SK-N-MC (cell line): ENCODE results near the gene INSIG1.

Source experiments
- DNase-seq: peaks from one replicate; pipeline ENCODE4 v3.0.0-alpha.2; 2011; ENCODE audit warnings: low read depth, low spot score
- H3K27ac ChIP-seq: fragments of 200-600 bp; sonication (generic); 2 replicates; pipeline ENCODE4 v1.5.1; 2016; ENCODE audit warnings: mixed run types
- H3K36me3 ChIP-seq: fragments of 200-600 bp; sonication (generic); 2 replicates; pipeline ENCODE4 v1.6.1; 2017; ENCODE audit warnings: antibody characterized with exemption, low read length, mixed read lengths; ENCODE audit not compliant: insufficient read depth
- H3K4me3 ChIP-seq: fragments of 200-600 bp; sonication (generic); 2 replicates; pipeline ENCODE4 v1.5.1; 2016
- H3K9ac ChIP-seq: fragments of 200-600 bp; sonication (generic); 2 replicates; pipeline ENCODE4 v1.8.0; 2017; ENCODE audit warnings: mixed run types, mixed read lengths; ENCODE audit not compliant: insufficient read length
- H3K9me3 ChIP-seq: fragments of 200-600 bp; sonication (generic); 2 replicates; pipeline ENCODE4 v1.6.1; 2017; ENCODE audit warnings: low read depth, mild to moderate bottlenecking, antibody characterized with exemption, low read length, moderate library complexity, mixed read lengths
- EZH2 ChIP-seq: fragments of 200-600 bp; sonication (generic); IDR thresholded peaks from one replicate; pipeline ENCODE4 v1.6.1; 2017; ENCODE audit warnings: antibody characterized with exemption
- FOXP2 ChIP-seq: optimal IDR thresholded peaks from 2 replicates; pipeline ENCODE3; 2011; ENCODE audit warnings: mild to moderate bottlenecking, moderate library complexity; ENCODE audit not compliant: insufficient read depth; ENCODE audit errors: extremely low read length, control extremely low read depth
- POLR2AphosphoS5 ChIP-seq: IDR thresholded peaks from 2 replicates; pipeline ENCODE4 v1.6.1; 2012; ENCODE audit warnings: mild to moderate bottlenecking, low read depth, low read length, borderline replicate concordance

Gene INSIG1

GRCh38 chr7:155322530-155322929 lies 24.9 kb downstream of the INSIG1 start:
- Histone ChIP-seq H3K4me3 (no peak overlapping the region), H3K27ac (no peak overlapping the region), H3K36me3 (no peaks in the 10 kb centered on the region), H3K9me3 (no peaks in the 10 kb centered on the region), H3K9ac (no peak overlapping the region)
- no peak for TF ChIP-seq POLR2AphosphoS5
- TF ChIP-seq EZH2, result no peak
- TF ChIP-seq FOXP2, result no peak
- DNase-seq, result no peak

- no peaks in the 10 kb centered on the region for H3K36me3 ChIP-seq
- no peak for DNase-seq
- no peak overlapping the region for H3K4me3 ChIP-seq
- no peak overlapping the region for H3K27ac ChIP-seq
- no peak overlapping the region for H3K9ac ChIP-seq
- no peaks in the 10 kb centered on the region for H3K9me3 ChIP-seq
- no peak for TF ChIP-seq EZH2
- TF ChIP-seq FOXP2, result no peak
- no peak for TF ChIP-seq POLR2AphosphoS5
Observed at GRCh38 chr7:155323001-155323638, 25.4 kb downstream of the INSIG1 start.

GRCh38 chr7:155324012-155324917 lies 26.6 kb downstream of the INSIG1 start:
- H3K27ac ChIP-seq, result no peak overlapping the region
- TF ChIP-seq FOXP2, result no peak
- no peak for TF ChIP-seq EZH2
- TF ChIP-seq POLR2AphosphoS5, result no peak
- no peak for DNase-seq
- no peaks in the 10 kb centered on the region for H3K36me3 ChIP-seq
- H3K9ac ChIP-seq, result no peak overlapping the region
- no peaks in the 10 kb centered on the region for H3K9me3 ChIP-seq
- no peak overlapping the region for H3K4me3 ChIP-seq

GRCh38 chr7:155324918-155325235 lies 27.2 kb downstream of the INSIG1 start:
- Histone ChIP-seq H3K9me3 (no peaks in the 10 kb centered on the region), H3K9ac (no peak overlapping the region), H3K4me3 (no peak overlapping the region), H3K27ac (no peak overlapping the region), H3K36me3 (no peaks in the 10 kb centered on the region)
- DNase-seq, result no peak
- TF ChIP-seq EZH2 (no peak), FOXP2 (no peak), POLR2AphosphoS5 (no peak)

- no peak overlapping the region for H3K9ac ChIP-seq
- H3K27ac ChIP-seq, result no peak overlapping the region
- DNase-seq, result no peak
- TF ChIP-seq FOXP2 (no peak), EZH2 (no peak), POLR2AphosphoS5 (no peak)
- H3K9me3 ChIP-seq, result no peaks in the 10 kb centered on the region
- no peaks in the 10 kb centered on the region for H3K36me3 ChIP-seq
- H3K4me3 ChIP-seq, result no peak overlapping the region
Observed at GRCh38 chr7:155326385-155326784, 28.7 kb downstream of the INSIG1 start.

GRCh38 chr7:155327590-155328320 lies 30.1 kb downstream of the INSIG1 start:
- no peaks in the 10 kb centered on the region for H3K36me3 ChIP-seq
- TF ChIP-seq POLR2AphosphoS5 (no peak), EZH2 (no peak), FOXP2 (no peak)
- no peaks in the 10 kb centered on the region for H3K9me3 ChIP-seq
- no peak overlapping the region for H3K4me3 ChIP-seq
- no peak for DNase-seq
- H3K27ac ChIP-seq, result no peak overlapping the region
- H3K9ac ChIP-seq, result no peak overlapping the region

GRCh38 chr7:155329225-155329624 lies 31.5 kb downstream of the INSIG1 start:
- H3K4me3 ChIP-seq, result no peak overlapping the region
- H3K9ac ChIP-seq, result no peak overlapping the region
- no peak for DNase-seq
- H3K9me3 ChIP-seq, result no peaks in the 10 kb centered on the region
- TF ChIP-seq FOXP2, result no peak
- no peak for TF ChIP-seq POLR2AphosphoS5
- TF ChIP-seq EZH2, result no peak
- no peak overlapping the region for H3K27ac ChIP-seq
- no peaks in the 10 kb centered on the region for H3K36me3 ChIP-seq

GRCh38 chr7:155331396-155331795 lies 33.7 kb downstream of the INSIG1 start:
- Histone ChIP-seq H3K27ac (no peak overlapping the region), H3K9me3 (no peaks in the 10 kb centered on the region), H3K36me3 (no peaks in the 10 kb centered on the region), H3K9ac (no peak overlapping the region), H3K4me3 (no peak overlapping the region)
- no peak for TF ChIP-seq EZH2
- no peak for TF ChIP-seq POLR2AphosphoS5
- no peak for TF ChIP-seq FOXP2
- no peak for DNase-seq
